Thymus (tissue), 11 donors: Measurements from ENCODE around the gene RAVER2. TPM values are rescaled to one million over a fixed set of nuclear protein-coding genes. Genes with fewer than 3 reads are reported as not detected.

Source experiments
- DNase-seq, 9 donors: peaks; one replicate each; pipeline ENCODE4 v3.0.0-alpha.2; 2013; ENCODE audit warnings: low spot score in 9 of 9, low read depth in 6 of 9, missing footprints in 1 of 9
- H3K27ac ChIP-seq, 2 donors: one replicate each; pipeline ENCODE4 v1.5.1; 2013; ENCODE audit warnings: control low read depth in 1 of 2, low read depth in 1 of 2, low read length in 1 of 2, mild to moderate bottlenecking in 1 of 2, moderate library complexity in 1 of 2
- H3K27me3 ChIP-seq, 2 donors: one replicate each; pipeline ENCODE4 v1.5.1; 2013; ENCODE audit warnings: low read length in 1 of 2; ENCODE audit not compliant: control insufficient read depth in 2 of 2, insufficient read depth in 1 of 2
- H3K36me3 ChIP-seq, 2 donors: one replicate each; pipeline ENCODE4 v1.5.1; 2013; ENCODE audit warnings: low read length in 1 of 2, mild to moderate bottlenecking in 1 of 2, moderate library complexity in 1 of 2; ENCODE audit not compliant: control insufficient read depth in 2 of 2, insufficient read depth in 2 of 2
- H3K4me1 ChIP-seq, 2 donors: one replicate each; pipeline ENCODE4 v1.5.1; 2013; ENCODE audit warnings: low read length in 2 of 2; ENCODE audit not compliant: control insufficient read depth in 2 of 2, insufficient read depth in 2 of 2
- H3K4me3 ChIP-seq, 2 donors: one replicate each; pipeline ENCODE4 v1.5.1; 2013; ENCODE audit warnings: low read length in 2 of 2, control low read depth in 1 of 2, mild to moderate bottlenecking in 1 of 2
- H3K9me3 ChIP-seq, 2 donors: one replicate each; pipeline ENCODE4 v1.5.1; 2013; ENCODE audit warnings: low read length in 1 of 2, mild to moderate bottlenecking in 1 of 2; ENCODE audit not compliant: control insufficient read depth in 2 of 2, insufficient read depth in 1 of 2
- WGBS: extraction: QIAGEN DNeasy Blood & Tissue Kit; methylation state at CpG from one replicate; pipeline ENCODE4 v1.1.7; 2013; 5-methylcytosine and 5-hydroxymethylcytosine counted together
- polyA plus RNA-seq: library from polyadenylated mRNA; stranded (reverse); fragments of 200-250 nt; gene quantifications from one replicate; pipeline ENCODE4 v1.2.3, GENCODE V29; 2013
- total RNA-seq: library from RNA; stranded (reverse); fragments of 120-200 nt; gene quantifications from one replicate; pipeline ENCODE4 v1.2.4, GENCODE V29; 2013
- donor health status: healthy.

Gene RAVER2
- total and polyA plus RNA-seq, 2 donors = 6.3 to 10.8 TPM

- 96% methylated on average over 1 of the region's 1 CpG for WGBS
These were observed 39.3 kb upstream of the RAVER2 start for GRCh38 chr1:64705591-64705990.

GRCh38 chr1:64711266-64711665, 33.6 kb upstream of the RAVER2 start:
- H3K9me3 ChIP-seq = no peaks in the 10 kb centered on the region
- WGBS = 89% methylated on average over 1 of the region's 1 CpG
- no peaks in the 10 kb centered on the region for H3K27me3 ChIP-seq
- no peaks in the 10 kb centered on the region for H3K4me1 ChIP-seq
- no peaks in the 10 kb centered on the region for H3K36me3 ChIP-seq
- DNase-seq = no peak
- no peak overlapping the region for H3K27ac ChIP-seq
- H3K4me3 ChIP-seq = no peak overlapping the region

More at GRCh38 chr1:64705591-64705990, 39.3 kb upstream of the RAVER2 start:
- Histone ChIP-seq H3K4me1 (no peaks in the 10 kb centered on the region), H3K9me3 (no peaks in the 10 kb centered on the region), H3K27me3 (no peaks in the 10 kb centered on the region), H3K36me3 (no peaks in the 10 kb centered on the region), H3K4me3 (no peak overlapping the region), H3K27ac (no peak overlapping the region)
- DNase-seq = no peak

- Histone ChIP-seq H3K27ac (no peak overlapping the region), H3K4me1 (no peaks in the 10 kb centered on the region), H3K4me3 (no peak overlapping the region), H3K36me3 (no peaks in the 10 kb centered on the region), H3K9me3 (no peaks in the 10 kb centered on the region), H3K27me3 (no peaks in the 10 kb centered on the region)
- DNase-seq = no peak
- 98% methylated on average over 2 of the region's 2 CpGs for WGBS
These were observed 32.8 kb upstream of the RAVER2 start for GRCh38 chr1:64712049-64712448.

GRCh38 chr1:64715186-64715585, 29.7 kb upstream of the RAVER2 start:
- Histone ChIP-seq H3K27me3 (no peaks in the 10 kb centered on the region), H3K4me3 (no peak overlapping the region), H3K9me3 (no peaks in the 10 kb centered on the region), H3K4me1 (no peaks in the 10 kb centered on the region), H3K27ac (no peak overlapping the region), H3K36me3 (no peaks in the 10 kb centered on the region)
- WGBS = 93% methylated on average over 2 of the region's 2 CpGs
- no peak for DNase-seq

GRCh38 chr1:64721135-64721534, 23.7 kb upstream of the RAVER2 start:
- no peaks in the 10 kb centered on the region for H3K9me3 ChIP-seq
- no peak overlapping the region for H3K4me3 ChIP-seq
- no peaks in the 10 kb centered on the region for H3K36me3 ChIP-seq
- H3K27me3 ChIP-seq = no peaks in the 10 kb centered on the region
- no peaks in the 10 kb centered on the region for H3K4me1 ChIP-seq
- WGBS = 95% methylated on average over 2 of the region's 2 CpGs
- H3K27ac ChIP-seq = no peak overlapping the region
- DNase-seq = no peak

- Histone ChIP-seq H3K9me3 (no peaks in the 10 kb centered on the region), H3K4me1 (no peaks in the 10 kb centered on the region), H3K27ac (no peak overlapping the region), H3K27me3 (no peaks in the 10 kb centered on the region), H3K36me3 (no peaks in the 10 kb centered on the region), H3K4me3 (no peak overlapping the region)
- DNase-seq = no peak
- over 99% methylated on average over 2 of the region's 2 CpGs for WGBS
These were observed 23.2 kb upstream of the RAVER2 start for GRCh38 chr1:64721576-64722145.

GRCh38 chr1:64727861-64728260, 17.0 kb upstream of the RAVER2 start:
- Histone ChIP-seq H3K4me1 (no peaks in the 10 kb centered on the region), H3K36me3 (no peaks in the 10 kb centered on the region), H3K9me3 (no peaks in the 10 kb centered on the region), H3K4me3 (no peak overlapping the region), H3K27me3 (no peaks in the 10 kb centered on the region), H3K27ac (no peak overlapping the region)
- 99% methylated on average over 1 of the region's 1 CpG for WGBS
- no peak for DNase-seq

GRCh38 chr1:64733581-64734286, 11.1 kb upstream of the RAVER2 start:
- no peaks in the 10 kb centered on the region for H3K9me3 ChIP-seq
- no peak overlapping the region for H3K27ac ChIP-seq
- no peaks in the 10 kb centered on the region for H3K4me1 ChIP-seq
- DNase-seq = no peak
- H3K4me3 ChIP-seq = no peak overlapping the region
- H3K36me3 ChIP-seq = no peaks in the 10 kb centered on the region
- H3K27me3 ChIP-seq = no peaks in the 10 kb centered on the region
- WGBS = 96% methylated on average over 3 of the region's 3 CpGs

- H3K27me3 ChIP-seq = no peaks in the 10 kb centered on the region
- no peak for DNase-seq
- 95% methylated on average over 3 of the region's 3 CpGs for WGBS
- no peak overlapping the region for H3K4me3 ChIP-seq
- H3K36me3 ChIP-seq = no peaks in the 10 kb centered on the region
- no peak overlapping the region for H3K27ac ChIP-seq
- no peaks in the 10 kb centered on the region for H3K9me3 ChIP-seq
- H3K4me1 ChIP-seq = no peaks in the 10 kb centered on the region
These were observed 10.6 kb upstream of the RAVER2 start for GRCh38 chr1:64734287-64734652.
